ENCODE measurements around the gene CHN2.

GRCh38 chr7:29406366-29406765, 211.8 kb downstream of the CHN2 start:
- TF ChIP-seq EP300 (IDR thresholded peaks at IDR 0.05) (no peak), POLR2A (IDR thresholded peaks at IDR 0.05; ENCODE audit: low read depth) (no peak), POLR2AphosphoS5 (IDR thresholded peaks at IDR 0.05) (no peak)
- TF ChIP-seq, protein P1, sequence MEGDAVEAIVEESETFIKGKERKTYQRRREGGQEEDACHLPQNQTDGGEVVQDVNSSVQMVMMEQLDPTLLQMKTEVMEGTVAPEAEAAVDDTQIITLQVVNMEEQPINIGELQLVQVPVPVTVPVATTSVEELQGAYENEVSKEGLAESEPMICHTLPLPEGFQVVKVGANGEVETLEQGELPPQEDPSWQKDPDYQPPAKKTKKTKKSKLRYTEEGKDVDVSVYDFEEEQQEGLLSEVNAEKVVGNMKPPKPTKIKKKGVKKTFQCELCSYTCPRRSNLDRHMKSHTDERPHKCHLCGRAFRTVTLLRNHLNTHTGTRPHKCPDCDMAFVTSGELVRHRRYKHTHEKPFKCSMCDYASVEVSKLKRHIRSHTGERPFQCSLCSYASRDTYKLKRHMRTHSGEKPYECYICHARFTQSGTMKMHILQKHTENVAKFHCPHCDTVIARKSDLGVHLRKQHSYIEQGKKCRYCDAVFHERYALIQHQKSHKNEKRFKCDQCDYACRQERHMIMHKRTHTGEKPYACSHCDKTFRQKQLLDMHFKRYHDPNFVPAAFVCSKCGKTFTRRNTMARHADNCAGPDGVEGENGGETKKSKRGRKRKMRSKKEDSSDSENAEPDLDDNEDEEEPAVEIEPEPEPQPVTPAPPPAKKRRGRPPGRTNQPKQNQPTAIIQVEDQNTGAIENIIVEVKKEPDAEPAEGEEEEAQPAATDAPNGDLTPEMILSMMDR (IDR thresholded peaks at IDR 0.05), result no peak
